ENCODE results near the gene TSPAN11. TPM values are rescaled to one million over a fixed set of nuclear protein-coding genes. Genes with fewer than 3 reads are reported as not detected.

TSPAN11 gene
- total RNA-seq, 2 experiments from 2014 or later: not detected

- CTCF ChIA-PET: no interaction called here
Observed at GRCh38 chr12:30927222-30927611, 669 bp downstream of the TSPAN11 start.

GRCh38 chr12:30928356-30929244 is 2.1 kb downstream of the TSPAN11 start:
- Mint-ChIP-seq H3K9me3 (no peaks in the 10 kb centered on the region), H3K27me3 (peaks cover 45% of the 10 kb centered on the region), H3K4me3 (no peak overlapping the region), H3K36me3 (ENCODE audit: low read depth) (no peaks in the 10 kb centered on the region), H3K4me1 (no peaks in the 10 kb centered on the region), H3K27ac (no peak overlapping the region)
- POLR2A ChIA-PET: no interaction called here
- no peak for DNase-seq
- CTCF ChIA-PET: interaction anchor here (1.0 kb wide), 1 partner anchor 308 kb away, joined by 3 read pairs; no protein-coding TSS in a partner anchor

More at GRCh38 chr12:30927222-30927611, 669 bp downstream of the TSPAN11 start:
- Mint-ChIP-seq H3K36me3 (ENCODE audit: low read depth) (no peaks in the 10 kb centered on the region), H3K27ac (no peak overlapping the region), H3K27me3 (peaks cover 47% of the 10 kb centered on the region), H3K4me1 (no peaks in the 10 kb centered on the region), H3K4me3 (no peak overlapping the region), H3K9me3 (no peaks in the 10 kb centered on the region)
- POLR2A ChIA-PET: no interaction called here
- no peak for DNase-seq

- ChIA-PET POLR2A (no interaction called here), CTCF (no interaction called here)
- no peaks in the 10 kb centered on the region for H3K9me3 Mint-ChIP-seq
- H3K36me3 Mint-ChIP-seq (ENCODE audit: low read depth): no peaks in the 10 kb centered on the region
- H3K27ac Mint-ChIP-seq: no peak overlapping the region
- H3K27me3 Mint-ChIP-seq: peaks cover 34% of the 10 kb centered on the region
- no peak for DNase-seq
- H3K4me1 Mint-ChIP-seq: no peaks in the 10 kb centered on the region
- no peak overlapping the region for H3K4me3 Mint-ChIP-seq
Observed at GRCh38 chr12:30930238-30930637, 3.7 kb downstream of the TSPAN11 start.

- Mint-ChIP-seq H3K4me1 (no peaks in the 10 kb centered on the region), H3K36me3 (ENCODE audit: low read depth) (no peaks in the 10 kb centered on the region), H3K27ac (no peak overlapping the region), H3K4me3 (no peak overlapping the region), H3K9me3 (no peaks in the 10 kb centered on the region), H3K27me3 (peaks cover 30% of the 10 kb centered on the region)
- POLR2A ChIA-PET: no interaction called here
- CTCF ChIA-PET: no interaction called here
- no peak for DNase-seq
Observed at GRCh38 chr12:30930641-30931040, 4.1 kb downstream of the TSPAN11 start.

- no peak overlapping the region for H3K4me3 Mint-ChIP-seq
- CTCF ChIA-PET: no interaction called here
- no peaks in the 10 kb centered on the region for H3K4me1 Mint-ChIP-seq
- peaks cover 20% of the 10 kb centered on the region for H3K27me3 Mint-ChIP-seq
- POLR2A ChIA-PET: no interaction called here
- H3K36me3 Mint-ChIP-seq (ENCODE audit: low read depth): no peaks in the 10 kb centered on the region
- no peak for DNase-seq
- no peak overlapping the region for H3K27ac Mint-ChIP-seq
- no peaks in the 10 kb centered on the region for H3K9me3 Mint-ChIP-seq
Observed at GRCh38 chr12:30932881-30933280, 6.3 kb downstream of the TSPAN11 start.

GRCh38 chr12:30934811-30935210 is 8.3 kb downstream of the TSPAN11 start:
- H3K36me3 Mint-ChIP-seq (ENCODE audit: low read depth): no peaks in the 10 kb centered on the region
- ChIA-PET CTCF (interaction anchor here (0.6 to 1.5 kb wide), 3 partner anchors 13 to 131 kb away, joined by 3 to 5 read pairs (median 3); no protein-coding TSS in a partner anchor), POLR2A (no interaction called here)
- H3K4me3 Mint-ChIP-seq: no peak overlapping the region
- peaks cover 6% of the 10 kb centered on the region for H3K27me3 Mint-ChIP-seq
- no peak overlapping the region for H3K27ac Mint-ChIP-seq
- no peaks in the 10 kb centered on the region for H3K9me3 Mint-ChIP-seq
- H3K4me1 Mint-ChIP-seq: no peaks in the 10 kb centered on the region
- no peak for DNase-seq

GRCh38 chr12:30936036-30936435 is 9.5 kb downstream of the TSPAN11 start:
- Mint-ChIP-seq H3K4me1 (no peaks in the 10 kb centered on the region), H3K9me3 (no peaks in the 10 kb centered on the region), H3K27ac (no peak overlapping the region), H3K4me3 (no peak overlapping the region), H3K36me3 (ENCODE audit: low read depth) (no peaks in the 10 kb centered on the region), H3K27me3 (peaks cover 6% of the 10 kb centered on the region)
- POLR2A ChIA-PET: no interaction called here
- DNase-seq: no peak
- CTCF ChIA-PET: no interaction called here

GRCh38 chr12:30939234-30939633 is 12.7 kb downstream of the TSPAN11 start:
- peaks cover 6% of the 10 kb centered on the region for H3K27me3 Mint-ChIP-seq
- no peak overlapping the region for H3K27ac Mint-ChIP-seq
- H3K36me3 Mint-ChIP-seq (ENCODE audit: low read depth): no peaks in the 10 kb centered on the region
- H3K4me3 Mint-ChIP-seq: no peak overlapping the region
- no peaks in the 10 kb centered on the region for H3K9me3 Mint-ChIP-seq
- DNase-seq: no peak
- H3K4me1 Mint-ChIP-seq: no peaks in the 10 kb centered on the region
- ChIA-PET CTCF (no interaction called here), POLR2A (no interaction called here)

GRCh38 chr12:30942486-30942885 is 15.9 kb downstream of the TSPAN11 start:
- H3K9me3 Mint-ChIP-seq: no peaks in the 10 kb centered on the region
- no peak overlapping the region for H3K4me3 Mint-ChIP-seq
- H3K36me3 Mint-ChIP-seq (ENCODE audit: low read depth): no peaks in the 10 kb centered on the region
- POLR2A ChIA-PET: no interaction called here
- DNase-seq: no peak
- H3K27me3 Mint-ChIP-seq: no peaks in the 10 kb centered on the region
- H3K4me1 Mint-ChIP-seq: no peaks in the 10 kb centered on the region
- CTCF ChIA-PET: no interaction called here
- no peak overlapping the region for H3K27ac Mint-ChIP-seq

GRCh38 chr12:30942936-30943335 is 16.4 kb downstream of the TSPAN11 start:
- H3K27ac Mint-ChIP-seq: no peak overlapping the region
- no peaks in the 10 kb centered on the region for H3K4me1 Mint-ChIP-seq
- H3K4me3 Mint-ChIP-seq: no peak overlapping the region
- POLR2A ChIA-PET: no interaction called here
- DNase-seq: no peak
- H3K27me3 Mint-ChIP-seq: peaks cover 2% of the 10 kb centered on the region
- no peaks in the 10 kb centered on the region for H3K36me3 Mint-ChIP-seq (ENCODE audit: low read depth)
- CTCF ChIA-PET: no interaction called here
- peaks cover 2% of the 10 kb centered on the region for H3K9me3 Mint-ChIP-seq

GRCh38 chr12:30945443-30946164 is 19.1 kb downstream of the TSPAN11 start:
- H3K9me3 Mint-ChIP-seq: peaks cover 2% of the 10 kb centered on the region
- no peak overlapping the region for H3K4me3 Mint-ChIP-seq
- H3K27me3 Mint-ChIP-seq: peaks cover 2% of the 10 kb centered on the region
- H3K27ac Mint-ChIP-seq: no peak overlapping the region
- DNase-seq: no peak
- ChIA-PET POLR2A (no interaction called here), CTCF (no interaction called here)
- no peaks in the 10 kb centered on the region for H3K36me3 Mint-ChIP-seq (ENCODE audit: low read depth)
- no peaks in the 10 kb centered on the region for H3K4me1 Mint-ChIP-seq

- H3K27ac Mint-ChIP-seq: no peak overlapping the region
- no peak overlapping the region for H3K4me3 Mint-ChIP-seq
- H3K27me3 Mint-ChIP-seq: peaks cover 2% of the 10 kb centered on the region
- no peaks in the 10 kb centered on the region for H3K36me3 Mint-ChIP-seq (ENCODE audit: low read depth)
- ChIA-PET CTCF (no interaction called here), POLR2A (no interaction called here)
- peaks cover 2% of the 10 kb centered on the region for H3K9me3 Mint-ChIP-seq
- DNase-seq: no peak
- H3K4me1 Mint-ChIP-seq: peaks cover 11% of the 10 kb centered on the region
Observed at GRCh38 chr12:30952015-30952414, 25.5 kb downstream of the TSPAN11 start.

GRCh38 chr12:30953257-30953656 is 26.7 kb downstream of the TSPAN11 start:
- Mint-ChIP-seq H3K4me3 (no peak overlapping the region), H3K27ac (no peak overlapping the region), H3K9me3 (no peaks in the 10 kb centered on the region), H3K4me1 (peaks cover 11% of the 10 kb centered on the region), H3K27me3 (no peaks in the 10 kb centered on the region), H3K36me3 (ENCODE audit: low read depth) (no peaks in the 10 kb centered on the region)
- no peak for DNase-seq
- POLR2A ChIA-PET: no interaction called here
- CTCF ChIA-PET: no interaction called here

Data from activated CD4-positive, alpha-beta T cell treated with anti-CD3 and anti-CD28 coated beads, Interleukin-2, amount 10 ng/mL, durations not matched to agents 7 days and 5 days (primary cell).